ENCODE data around the gene CLSTN2. TPM values are rescaled to one million over a fixed set of nuclear protein-coding genes. Genes with fewer than 3 reads are reported as not detected.

Gene CLSTN2
- total and polyA plus RNA-seq, 2 of the 4 experiments (the other 2 are of a cell fraction) = under 0.01 to 0.07 TPM

GRCh38 chr3:140416666-140417065, 481.7 kb downstream of the CLSTN2 start:
- no TSS peak for BruUV-seq (replicated peaks)

More at GRCh38 chr3:140416666-140417065, 481.7 kb downstream of the CLSTN2 start:
- dilution Hi-C loops (cut with HindIII; ENCODE audit: low sequenced_read_pairs, unreplicated experiment) (no loop called here), intact Hi-C loops (cut with micrococcal nuclease) (no loop called here), in situ Hi-C loops (cut with MboI; ENCODE audit: low sequenced_read_pairs) (no loop called here)
- ChIA-PET POLR2A (ENCODE audit: unreplicated experiment) (no interaction called here), CTCF (no interaction called here)
- Histone ChIP-seq H3K79me1 (ENCODE audit: low read depth in 1 of 2, low read length in 2 of 2) (no peaks in the 10 kb centered on the region), H4K20me1 (ENCODE audit: insufficient read depth, low read length) (no peaks in the 10 kb centered on the region), H3K9me3 (ENCODE audit: control insufficient read depth, insufficient read depth, low read length) (no peaks in the 10 kb centered on the region), H3K14ac (replicated peaks; ENCODE audit: low read depth, low read length) (no peak overlapping the region), H3K9me1 (ENCODE audit: insufficient read depth, low read length) (no peaks in the 10 kb centered on the region), H2BK15ac (ENCODE audit: low read depth, low read length) (no peak overlapping the region), H2BK120ac (ENCODE audit: low read depth, low read length) (no peak overlapping the region), H2BK20ac (ENCODE audit: low read depth, low read length) (no peak overlapping the region), H3K4me2 (ENCODE audit: low read depth, low read length) (no peak overlapping the region), H3K4me3 (ENCODE audit: insufficient read depth, low read depth, low read length) (no peak overlapping the region), H3K23ac (ENCODE audit: low read depth, low read length) (no peak overlapping the region), H3K4ac (ENCODE audit: low read depth, low read length) (no peak overlapping the region), H3K9ac (ENCODE audit: low read depth, low read length) (no peak overlapping the region), H4K91ac (ENCODE audit: insufficient read depth, low read depth, low read length) (no peak overlapping the region), H2AK5ac (ENCODE audit: low read depth, low read length) (no peak overlapping the region), H3K56ac (ENCODE audit: extremely low read depth, insufficient read depth, low read length) (no peak overlapping the region), H2AFZ (replicated peaks; ENCODE audit: low read length, poor library complexity) (no peak overlapping the region), H3K27ac (ENCODE audit: insufficient read depth, low read length) (no peak overlapping the region), H3K18ac (ENCODE audit: low read depth, low read length) (no peak overlapping the region), H4K5ac (ENCODE audit: low read depth, low read length) (no peak overlapping the region), H3K36me3 (ENCODE audit: control insufficient read depth, insufficient read depth, low read length) (no peaks in the 10 kb centered on the region), H3K4me1 (ENCODE audit: control insufficient read depth, insufficient read depth, low read length) (no peaks in the 10 kb centered on the region; the same call in 1 of the 2 replicates), H4K8ac (ENCODE audit: low read depth in 2 of 2, low read length in 2 of 2) (no peak overlapping the region), H3K27me3 (ENCODE audit: control insufficient read depth, insufficient read depth, low read length) (no peaks in the 10 kb centered on the region), H2BK5ac (ENCODE audit: low read depth, low read length, poor library complexity, severe bottlenecking) (no peak overlapping the region), H2AK9ac (replicated peaks; ENCODE audit: low read depth, low read length, poor library complexity) (no peak overlapping the region)
- whole genome bisulfite sequencing, 2 experiments (ENCODE audit: extremely low coverage in 2 of 2, insufficient read length in 1 of 2) = no CpG with 5 or more reads among the region's 3 CpGs
- TF ChIP-seq RCOR1 (IDR thresholded peaks at IDR 0.05; ENCODE audit: insufficient replicate concordance, low read length) = no peak
- no peak for TF ChIP-seq CHD1 (IDR thresholded peaks at IDR 0.05; ENCODE audit: low read depth, low read length)
- TF ChIP-seq BHLHE40 (IDR thresholded peaks at IDR 0.05; ENCODE audit: low read depth, low read length) = no peak
- no peak for TF ChIP-seq MXI1 (IDR thresholded peaks at IDR 0.05; ENCODE audit: borderline replicate concordance, low read depth, low read length)
- no peak for TF ChIP-seq MAFK (IDR thresholded peaks at IDR 0.05; ENCODE audit: low read depth, low read length)
- TF ChIP-seq ELK1 (IDR thresholded peaks at IDR 0.05; ENCODE audit: borderline replicate concordance, low read depth, low read length) = no peak
- TF ChIP-seq RFX5 (IDR thresholded peaks at IDR 0.05; ENCODE audit: low read depth, low read length) = no peak
- no peak for TF ChIP-seq NFE2L2 (IDR thresholded peaks at IDR 0.05; ENCODE audit: low read depth, low read length)
- TF ChIP-seq RAD21 (IDR thresholded peaks at IDR 0.05; ENCODE audit: low read length) = no peak
- TF ChIP-seq FOS (IDR thresholded peaks at IDR 0.05; ENCODE audit: low read depth, low read length) = no peak
- no peak for TF ChIP-seq CEBPB (IDR thresholded peaks at IDR 0.05; ENCODE audit: low read depth, low read length)
- TF ChIP-seq MAZ (IDR thresholded peaks at IDR 0.05; ENCODE audit: borderline replicate concordance, low read depth, low read length) = no peak
- TF ChIP-seq POLR2A (IDR thresholded peaks at IDR 0.05; ENCODE audit: low read depth, low read length) = no peak
- TF ChIP-seq CTCF (conservative IDR thresholded peaks at IDR 0.05; ENCODE audit: low read depth, low read length) = no peak
- TF ChIP-seq USF2 (IDR thresholded peaks at IDR 0.05; ENCODE audit: low read depth, low read length) = no peak
- TF ChIP-seq SMC3 (IDR thresholded peaks at IDR 0.05; ENCODE audit: low read depth, low read length) = no peak
- DNase-seq (no peak), ATAC-seq (ENCODE audit: low read depth) (no peak)

Measured in IMR-90 (cell line).